B cell (primary cell): ENCODE results near the gene DCTPP1. TPM values are rescaled to one million over a fixed set of nuclear protein-coding genes. Genes with fewer than 3 reads are reported as not detected.
A peak's percentile ranks its signal among the peaks of the same experiment; 100 is the strongest.
"Not testable (repeated sequence)": the region's sequence is repeated elsewhere in the genome, so short reads cannot be mapped to it uniquely, and the experiment has no call there.

Source experiments
- ATAC-seq: fragments of 200-7000 bp; cut with Tn5 transposase; one replicate; pipeline ENCODE4 v1.10.0; 2021; ENCODE audit warnings: low read depth, mild to moderate bottlenecking, moderate number of reproducible peaks, moderate library complexity
- CTCF ChIA-PET: fragments of 350-600 bp; sonication (Branson Sonifier 250); formaldehyde crosslinking; loops from one replicate; lab custom pipeline; 2021; ENCODE audit warnings: antibody characterized with exemption, inconsistent platforms; lab: Charles Lee
- POLR2A ChIA-PET: fragments of 350-600 bp; sonication (Branson Sonifier 250); formaldehyde crosslinking; loops from one replicate; lab custom pipeline; 2021; ENCODE audit warnings: antibody characterized with exemption; lab: Charles Lee
- DNase-seq: peaks from one replicate; pipeline ENCODE4 v3.0.0; 2013
- H2AFZ ChIP-seq: 2 replicates; pipeline ENCODE4 v1.6.1; 2012; ENCODE audit warnings: mild to moderate bottlenecking, low read depth, low read length; ENCODE audit not compliant: insufficient read depth, poor library complexity, severe bottlenecking
- H3K27ac ChIP-seq, 2 donors: 1 replicate in 1 of 2; 2 replicates in 1 of 2; pipeline ENCODE4 v1.5.1; 2012 to 2013; ENCODE audit warnings: low read length in 2 of 2, mild to moderate bottlenecking in 2 of 2, moderate library complexity in 1 of 2
- H3K27me3 ChIP-seq, 4 experiments: fragments of 200-600 bp in 1 of 4; sonication (generic) in 1 of 4; replicated peaks in 1 of 4; 1 replicate in 2 of 4; 2 replicates in 2 of 4; pipeline versions ENCODE4 v1.6.1 to v1.7.0; 2013 to 2016; ENCODE audit warnings: low read length in 3 of 4, mild to moderate bottlenecking in 2 of 4, mixed read lengths in 1 of 4, moderate library complexity in 1 of 4; ENCODE audit not compliant: insufficient read depth in 4 of 4, control insufficient read depth in 3 of 4; ENCODE audit errors: control extremely low read depth in 1 of 4
- H3K36me3 ChIP-seq, 2 experiments: replicated peaks in 1 of 2; 1 replicate in 1 of 2; 2 replicates in 1 of 2; pipeline versions ENCODE4 v1.6.1 to v1.7.1; 2013; ENCODE audit warnings: low read length in 1 of 2; ENCODE audit not compliant: insufficient read depth in 2 of 2, control insufficient read depth in 1 of 2; ENCODE audit errors: control extremely low read depth in 1 of 2, extremely low read depth in 1 of 2
- H3K4me1 ChIP-seq, 2 donors: fragments of 200-600 bp in 1 of 2; sonication (generic) in 1 of 2; 1 replicate in 1 of 2; 2 replicates in 1 of 2; pipeline versions ENCODE4 v1.5.1 to v1.6.1; 2013 to 2017; ENCODE audit warnings: low read length in 2 of 2; ENCODE audit not compliant: control insufficient read depth in 2 of 2, insufficient read depth in 2 of 2
- H3K4me2 ChIP-seq: replicated peaks from 2 replicates; pipeline ENCODE3; 2012; ENCODE audit warnings: mild to moderate bottlenecking, low read depth, low read length; ENCODE audit not compliant: poor library complexity, severe bottlenecking
- H3K4me3 ChIP-seq, 5 experiments: fragments of 200-600 bp in 1 of 5; sonication (generic) in 1 of 5; 1 replicate in 3 of 5; 2 replicates in 2 of 5; pipeline versions ENCODE4 v1.5.1 to v1.7.0; 2011 to 2016; ENCODE audit warnings: low read length in 4 of 5, mild to moderate bottlenecking in 4 of 5, low read depth in 2 of 5, control low read depth in 1 of 5, moderate library complexity in 1 of 5; ENCODE audit not compliant: insufficient read depth in 1 of 5; ENCODE audit errors: control extremely low read depth in 1 of 5, extremely low read depth in 1 of 5
- H3K79me2 ChIP-seq: fragments of 200-600 bp; sonication (generic); one replicate; pipeline ENCODE4 v1.6.0; 2016; ENCODE audit warnings: low read length; ENCODE audit not compliant: control insufficient read depth, insufficient read depth
- H3K9ac ChIP-seq: fragments of 200-600 bp; sonication (generic); 2 replicates; pipeline ENCODE4 v1.6.1; 2017; ENCODE audit warnings: mild to moderate bottlenecking, low read length, moderate library complexity
- H3K9me3 ChIP-seq, 3 donors: one replicate each; pipeline versions ENCODE4 v1.6.1 to v1.7.1; 2013; ENCODE audit warnings: low read length in 2 of 3; ENCODE audit not compliant: control insufficient read depth in 2 of 3, insufficient read depth in 1 of 3; ENCODE audit errors: control extremely low read depth in 1 of 3
- H4K20me1 ChIP-seq: 2 replicates; pipeline ENCODE4 v1.6.0; 2012; ENCODE audit warnings: mild to moderate bottlenecking, low read length; ENCODE audit not compliant: insufficient read depth, control insufficient read depth, poor library complexity, severe bottlenecking
- H3K27ac Mint-ChIP-seq: one replicate; pipeline ENCODE4 v1.8.0; 2021; ENCODE audit warnings: mixed read lengths
- H3K27me3 Mint-ChIP-seq: one replicate; pipeline ENCODE4 v1.8.0; 2021; ENCODE audit warnings: mixed read lengths
- H3K4me1 Mint-ChIP-seq: one replicate; pipeline ENCODE4 v1.8.0; 2021; ENCODE audit warnings: mixed read lengths
- H3K4me3 Mint-ChIP-seq: one replicate; pipeline ENCODE4 v1.8.0; 2021; ENCODE audit warnings: mixed read lengths
- H3K9me3 Mint-ChIP-seq: one replicate; pipeline ENCODE4 v1.8.0; 2022; ENCODE audit warnings: mixed read lengths; ENCODE audit not compliant: insufficient read depth
- CTCF ChIP-seq: fragments of 200-600 bp; IDR thresholded peaks from one replicate; pipeline ENCODE4 v1.8.0; 2022; ENCODE audit warnings: antibody characterized with exemption, mild to moderate bottlenecking
- EZH2 ChIP-seq: IDR thresholded peaks from 2 replicates; pipeline ENCODE4 v1.6.1; 2012; ENCODE audit warnings: borderline replicate concordance, low read depth, mild to moderate bottlenecking, moderate library complexity, low read length; ENCODE audit not compliant: insufficient read depth, poor library complexity, severe bottlenecking
- WGBS: methylation state at CpG from one replicate; pipeline ENCODE4 v1.1.5; 2013; ENCODE audit warnings: missing lambda C conversion rate; ENCODE audit not compliant: insufficient coverage; 5-methylcytosine and 5-hydroxymethylcytosine counted together
- intact Hi-C: fragments of 100-400 bp; cut with micrococcal nuclease; formaldehyde crosslinking; loops from one replicate; pipeline ENCODE4 v1.10.0; 2022
- polyA plus RNA-seq: library from polyadenylated mRNA; depleted of rRNA; stranded (reverse); fragments of >200 nt; gene quantifications from 2 replicates; pipeline ENCODE4 v1.2.3, GENCODE V29; 2012
- total RNA-seq, 2 donors: library from RNA; stranded (reverse); fragments of 120-200 nt in 1 of 2; gene quantifications; 1 replicate in 1 of 2; 2 replicates in 1 of 2; pipeline versions ENCODE4 v1.2.3 to v1.2.4, GENCODE V29; 2013 to 2022

Gene DCTPP1
- total and polyA plus RNA-seq, 2 donors (not counting 1 experiment from before 2014, with no cell fraction given) = 25.0 to 30.3 TPM

GRCh38 chr16:30478766-30479478 is 49.1 kb upstream of the DCTPP1 start:
- Histone ChIP-seq H3K9me3 (no peaks in the 10 kb centered on the region), H3K4me1 (peaks cover 11 to 16% of the 10 kb centered on the region in 2 donors), H3K4me2 (no peak overlapping the region), H3K36me3 (peaks cover 7 to 59% of the 10 kb centered on the region in 2 experiments), H3K27ac (peak overlapping the region in 1 of 2 donors; percentile 25), H3K27me3 (no peaks in the 10 kb centered on the region), H3K79me2 (peaks cover 7% of the 10 kb centered on the region), H3K9ac (no peak overlapping the region), H4K20me1 (no peaks in the 10 kb centered on the region), H2AFZ (no peak overlapping the region), H3K4me3 (no peak overlapping the region)
- H3K9me3 Mint-ChIP-seq = no peaks in the 10 kb centered on the region
- intact Hi-C loops = no loop called here
- no peak overlapping the region for H3K4me3 Mint-ChIP-seq
- H3K4me1 Mint-ChIP-seq = peaks cover 35% of the 10 kb centered on the region
- H3K27ac Mint-ChIP-seq = peak overlapping the region; percentile 59
- POLR2A ChIA-PET = interaction anchor here (0.6 to 2.1 kb wide), 4 partner anchors 28 to 483 kb away, joined by 3 to 13 read pairs (median 6); partner anchors contain the start of gene HIRIP3
- ATAC-seq (peak; percentile 47), DNase-seq (no peak)
- TF ChIP-seq EZH2 (no peak), CTCF (no peak)
- CTCF ChIA-PET = interaction anchor here (0.6 to 2.2 kb wide), 3 partner anchors 30 to 80 kb away, joined by 3 to 9 read pairs (median 4); partner anchors contain the start of gene DCTPP1
- WGBS = 79% methylated on average over 12 of the region's 12 CpGs
- no peaks in the 10 kb centered on the region for H3K27me3 Mint-ChIP-seq

- H3K9me3 Mint-ChIP-seq, ATAC-seq, H3K4me3 Mint-ChIP-seq, H3K27me3 ChIP-seq, H2AFZ ChIP-seq, H3K4me2 ChIP-seq, H3K9ac ChIP-seq, H3K4me3 ChIP-seq, H3K27ac Mint-ChIP-seq, H3K9me3 ChIP-seq, H3K27me3 Mint-ChIP-seq, DNase-seq, intact Hi-C loops, H4K20me1 ChIP-seq: not testable (repeated sequence)
- H3K4me1 Mint-ChIP-seq = peaks cover 46% of the 10 kb centered on the region
- POLR2A ChIA-PET = interaction anchor here (0.7 kb wide), 1 partner anchor 56 kb away, joined by 4 read pairs; no protein-coding TSS in a partner anchor
- WGBS = 100% methylated on average over 2 of the region's 3 CpGs
- H3K27ac ChIP-seq = peak overlapping the region in 1 of 2 donors; percentile 43
- CTCF ChIA-PET = interaction anchor here (0.6 to 1.2 kb wide), 4 partner anchors 27 to 362 kb away, joined by 3 to 5 read pairs (median 4); no protein-coding TSS in a partner anchor
- H3K36me3 ChIP-seq = peaks cover 7 to 48% of the 10 kb centered on the region in 2 experiments
- H3K79me2 ChIP-seq = peaks cover 18% of the 10 kb centered on the region
- peaks cover 22 to 28% of the 10 kb centered on the region in 2 donors for H3K4me1 ChIP-seq
Observed at GRCh38 chr16:30477773-30478172, 47.9 kb upstream of the DCTPP1 start.
